Measurements from ENCODE around the gene MEIOSIN. TPM values are rescaled to one million over a fixed set of nuclear protein-coding genes. Genes with fewer than 3 reads are reported as not detected.

Gene MEIOSIN
- total and polyA plus RNA-seq, 2 donors: 0.02 TPM; not detected in 1

DNA sequence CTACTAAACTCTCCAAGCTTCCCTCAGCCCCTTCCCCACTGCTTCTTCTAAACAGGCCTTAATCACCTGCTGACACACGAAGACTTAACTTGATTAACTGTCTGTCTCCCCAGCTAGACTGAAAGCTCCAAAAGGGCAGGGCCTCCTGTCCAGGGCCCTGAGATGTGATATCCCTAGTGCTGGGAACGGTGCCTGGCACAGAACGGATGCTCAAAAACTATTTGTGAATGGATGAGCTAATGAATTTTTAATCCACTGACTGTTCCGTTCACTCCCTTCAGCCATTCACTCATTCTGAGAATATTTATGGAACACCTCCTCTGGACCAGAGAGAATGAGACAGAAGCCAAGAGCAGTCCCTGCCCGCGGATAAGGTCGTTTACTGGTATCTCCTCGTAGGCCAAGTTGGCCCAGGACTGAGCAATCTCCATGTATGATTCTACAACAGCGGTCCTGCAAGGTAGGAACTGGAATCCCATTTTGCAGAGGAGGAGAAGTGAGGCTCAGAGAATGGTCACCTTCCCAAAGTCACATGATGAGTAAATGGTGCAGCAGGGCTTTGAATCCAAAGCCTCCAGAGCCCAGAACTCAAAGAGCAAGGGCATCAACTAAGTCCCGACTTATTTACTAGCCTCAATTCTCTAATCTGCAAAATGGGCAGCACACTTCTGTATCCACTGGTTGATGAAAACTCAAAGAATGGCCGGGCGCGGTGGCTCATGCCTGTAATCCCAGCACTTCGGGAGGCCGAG is 56.0 kb downstream of the MEIOSIN start:
- 98% methylated on average over 15 of the region's 15 CpGs for WGBS
- no peak for DNase-seq (ENCODE audit: low read depth in 6 of 9, low spot score in 9 of 9)
- Histone ChIP-seq H3K36me3 (ENCODE audit: control insufficient read depth in 2 of 2, insufficient read depth in 2 of 2, low read length in 1 of 2) (peaks cover 48% of the 10 kb centered on the region in 2 donors), H3K4me1 (ENCODE audit: control insufficient read depth in 2 of 2, insufficient read depth in 2 of 2, low read length in 2 of 2) (peaks cover 14 to 24% of the 10 kb centered on the region in 2 donors), H3K9me3 (ENCODE audit: control insufficient read depth in 2 of 2, insufficient read depth in 1 of 2, low read length in 1 of 2) (no peaks in the 10 kb centered on the region), H3K4me3 (ENCODE audit: low read length in 2 of 2) (no peak overlapping the region), H3K27me3 (ENCODE audit: control insufficient read depth in 2 of 2, insufficient read depth in 1 of 2, low read length in 1 of 2) (peaks cover 0 to 30% of the 10 kb centered on the region in 2 donors), H3K27ac (ENCODE audit: low read depth in 1 of 2, low read length in 1 of 2) (no peak overlapping the region)

DNA sequence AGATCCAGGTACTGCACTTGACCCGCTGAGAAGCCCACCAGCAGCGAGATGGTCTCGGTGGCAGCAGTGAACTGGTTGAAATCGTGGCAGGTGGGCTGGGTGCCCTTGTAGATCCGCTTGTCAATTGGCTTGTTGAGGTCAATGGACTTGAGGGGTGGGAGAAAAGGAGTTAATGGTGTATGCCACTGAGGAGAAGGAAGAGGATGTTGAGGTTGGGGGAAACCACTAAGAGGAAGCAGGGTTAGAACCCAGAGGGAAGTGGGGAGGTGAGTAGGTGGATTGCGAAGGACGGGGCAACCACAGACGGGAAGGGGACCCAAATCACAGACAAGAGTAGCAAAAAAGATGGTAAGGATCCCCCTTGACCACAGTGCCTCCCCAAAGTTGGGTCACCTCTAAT is 57.7 kb downstream of the MEIOSIN start:
- Histone ChIP-seq H3K27ac (ENCODE audit: low read depth in 1 of 2, low read length in 1 of 2) (no peak overlapping the region), H3K4me3 (ENCODE audit: low read length in 2 of 2) (peak overlapping the region in 1 of 2 donors; percentile 63)
- peak in 1 of 9 donors; percentile 63 for DNase-seq (ENCODE audit: low read depth in 6 of 9, low spot score in 9 of 9)

DNA sequence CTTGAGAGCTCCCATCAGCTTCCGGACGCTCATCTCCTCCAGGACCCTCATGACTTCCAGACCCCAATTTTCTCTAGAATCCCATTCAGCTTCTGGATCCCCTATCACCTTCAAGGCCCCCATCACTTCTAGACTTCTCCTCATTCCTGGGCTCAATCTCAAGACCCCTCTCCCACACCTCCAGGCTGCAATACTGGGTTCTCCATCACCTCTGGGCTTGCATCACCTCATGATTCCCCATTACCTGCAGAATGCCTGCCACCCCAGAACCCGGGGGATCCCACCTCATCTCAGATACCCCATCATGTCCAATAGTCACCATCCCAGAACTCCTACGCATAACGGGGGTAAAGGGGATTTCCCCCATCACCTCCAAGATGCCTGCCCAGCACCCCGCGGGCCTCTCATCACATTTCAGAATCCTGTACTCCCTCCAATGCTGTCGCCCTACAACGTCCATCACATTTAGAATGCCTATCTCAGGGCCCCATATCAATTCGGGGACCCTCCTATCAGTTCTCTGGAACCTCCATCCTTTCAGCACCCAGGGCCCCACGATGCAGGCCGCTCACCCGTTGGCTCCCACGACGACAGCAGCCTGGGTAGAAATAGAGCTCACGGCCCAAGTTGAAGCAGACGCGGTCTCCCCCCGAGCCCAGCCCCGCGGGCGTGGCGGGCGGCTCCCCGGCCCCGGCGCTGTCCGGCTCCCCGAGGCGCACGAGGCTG is 58.7 kb downstream of the MEIOSIN start:
- no peak overlapping the region for H3K27ac ChIP-seq (ENCODE audit: low read depth in 1 of 2, low read length in 1 of 2)
- WGBS: 9% methylated on average over 31 of the region's 31 CpGs
- no peak for DNase-seq (ENCODE audit: low read depth in 6 of 9, low spot score in 9 of 9)

More for the DNA sequence above, 57.7 kb downstream of the MEIOSIN start:
- Histone ChIP-seq H3K9me3 (ENCODE audit: control insufficient read depth in 2 of 2, insufficient read depth in 1 of 2, low read length in 1 of 2) (no peaks in the 10 kb centered on the region), H3K27me3 (ENCODE audit: control insufficient read depth in 2 of 2, insufficient read depth in 1 of 2, low read length in 1 of 2) (peaks cover 0 to 36% of the 10 kb centered on the region in 2 donors), H3K36me3 (ENCODE audit: control insufficient read depth in 2 of 2, insufficient read depth in 2 of 2, low read length in 1 of 2) (peaks cover 35 to 39% of the 10 kb centered on the region in 2 donors), H3K4me1 (ENCODE audit: control insufficient read depth in 2 of 2, insufficient read depth in 2 of 2, low read length in 2 of 2) (peaks cover 14 to 24% of the 10 kb centered on the region in 2 donors)
- WGBS: 14% methylated on average over 8 of the region's 8 CpGs

DNA sequence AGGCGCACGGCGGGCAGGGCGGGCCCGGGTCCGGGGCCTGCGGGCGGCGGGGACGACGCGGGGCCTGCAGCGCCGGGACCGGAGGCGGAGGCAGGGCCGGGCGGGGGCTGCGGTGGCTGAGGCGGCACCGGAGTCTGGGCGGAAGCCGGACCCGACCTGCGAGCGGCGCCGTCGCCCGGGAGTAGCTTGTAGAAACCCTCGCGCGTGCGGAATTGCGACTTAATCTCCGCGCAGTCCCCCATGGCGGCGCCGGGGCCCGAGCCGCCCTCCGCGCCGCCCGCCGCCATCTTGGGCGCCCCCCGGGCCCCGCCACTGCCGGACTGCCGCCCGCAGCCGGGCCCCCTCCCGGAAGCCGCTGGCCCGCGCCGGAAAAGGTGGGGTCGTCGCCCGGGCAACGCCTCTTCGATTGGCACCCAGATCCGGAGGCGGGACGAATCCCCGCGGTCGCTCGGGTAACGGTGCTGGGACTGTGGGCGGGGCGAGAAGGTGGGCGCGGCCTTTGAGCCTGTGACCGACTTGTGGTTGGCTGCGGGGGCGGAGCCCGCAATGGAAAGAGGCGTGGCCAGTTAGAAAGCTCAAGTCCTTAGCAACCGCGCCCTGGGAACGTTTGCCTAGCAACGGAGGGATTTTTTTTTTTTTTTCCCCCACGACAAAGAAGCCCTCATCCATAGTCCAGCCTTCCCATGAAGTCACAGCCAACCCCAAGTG is 59.4 kb downstream of the MEIOSIN start, which contains the start of gene DMWD:
Gene DMWD (minus strand): TSS at position 376 of the 708 bp plus-strand sequence. CDS start 89 bp downstream, at position 287.
- Histone ChIP-seq H3K4me1 (ENCODE audit: control insufficient read depth in 2 of 2, insufficient read depth in 2 of 2, low read length in 2 of 2) (peaks cover 14 to 24% of the 10 kb centered on the region in 2 donors), H3K27ac (ENCODE audit: low read depth in 1 of 2, low read length in 1 of 2) (peak within 1 kb of the TSS in 1 of 2 donors; percentile 40), H3K27me3 (ENCODE audit: control insufficient read depth in 2 of 2, insufficient read depth in 1 of 2, low read length in 1 of 2) (peaks cover 0 to 31% of the 10 kb centered on the region in 2 donors), H3K36me3 (ENCODE audit: control insufficient read depth in 2 of 2, insufficient read depth in 2 of 2, low read length in 1 of 2) (peaks cover 18 to 23% of the 10 kb centered on the region in 2 donors), H3K4me3 (ENCODE audit: low read length in 2 of 2) (peak within 1 kb of the TSS; percentile 63 to 86), H3K9me3 (ENCODE audit: control insufficient read depth in 2 of 2, insufficient read depth in 1 of 2, low read length in 1 of 2) (no peaks in the 10 kb centered on the region)
- under 1% methylated on average over 86 of the region's 86 CpGs for WGBS
- DNase-seq (ENCODE audit: low read depth in 6 of 9, low spot score in 9 of 9): peak; percentile 93 to 99 (median 98)

More for the DNA sequence above, 58.7 kb downstream of the MEIOSIN start:
- Histone ChIP-seq H3K9me3 (ENCODE audit: control insufficient read depth in 2 of 2, insufficient read depth in 1 of 2, low read length in 1 of 2) (no peaks in the 10 kb centered on the region), H3K27me3 (ENCODE audit: control insufficient read depth in 2 of 2, insufficient read depth in 1 of 2, low read length in 1 of 2) (peaks cover 0 to 33% of the 10 kb centered on the region in 2 donors), H3K4me3 (ENCODE audit: low read length in 2 of 2) (peak overlapping the region; percentile 63 to 86), H3K4me1 (ENCODE audit: control insufficient read depth in 2 of 2, insufficient read depth in 2 of 2, low read length in 2 of 2) (peaks cover 14 to 24% of the 10 kb centered on the region in 2 donors), H3K36me3 (ENCODE audit: control insufficient read depth in 2 of 2, insufficient read depth in 2 of 2, low read length in 1 of 2) (peaks cover 26 to 30% of the 10 kb centered on the region in 2 donors)

DNA sequence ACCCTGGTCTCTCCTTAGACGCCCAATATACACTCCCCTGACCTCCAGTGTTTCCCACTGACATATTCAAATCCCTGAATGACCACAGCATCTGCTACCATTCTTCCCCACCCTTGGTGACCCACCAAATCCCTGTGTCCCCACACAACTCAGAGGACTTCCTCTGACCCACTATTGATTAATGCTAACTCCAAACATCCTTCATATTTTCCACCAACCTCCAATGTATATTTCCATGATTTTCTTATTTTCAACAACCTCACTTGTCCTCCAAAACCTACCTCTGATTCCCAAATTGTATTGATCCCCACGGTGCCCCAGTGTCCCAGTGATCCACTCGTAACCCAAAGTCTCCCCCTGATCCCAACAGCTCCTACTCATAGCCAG is 59.9 kb downstream of the MEIOSIN start:
- H3K9me3 ChIP-seq (ENCODE audit: control insufficient read depth in 2 of 2, insufficient read depth in 1 of 2, low read length in 1 of 2): no peaks in the 10 kb centered on the region
- H3K27ac ChIP-seq (ENCODE audit: low read depth in 1 of 2, low read length in 1 of 2): no peak overlapping the region
- peaks cover 14 to 24% of the 10 kb centered on the region in 2 donors for H3K4me1 ChIP-seq (ENCODE audit: control insufficient read depth in 2 of 2, insufficient read depth in 2 of 2, low read length in 2 of 2)
- H3K4me3 ChIP-seq (ENCODE audit: low read length in 2 of 2): peak overlapping the region in 1 of 2 donors; percentile 86
- DNase-seq (ENCODE audit: low read depth in 6 of 9, low spot score in 9 of 9): no peak
- 51% methylated on average over 3 of the region's 3 CpGs for WGBS
- H3K27me3 ChIP-seq (ENCODE audit: control insufficient read depth in 2 of 2, insufficient read depth in 1 of 2, low read length in 1 of 2): peaks cover 0 to 32% of the 10 kb centered on the region in 2 donors
- H3K36me3 ChIP-seq (ENCODE audit: control insufficient read depth in 2 of 2, insufficient read depth in 2 of 2, low read length in 1 of 2): peaks cover 14 to 20% of the 10 kb centered on the region in 2 donors

DNA sequence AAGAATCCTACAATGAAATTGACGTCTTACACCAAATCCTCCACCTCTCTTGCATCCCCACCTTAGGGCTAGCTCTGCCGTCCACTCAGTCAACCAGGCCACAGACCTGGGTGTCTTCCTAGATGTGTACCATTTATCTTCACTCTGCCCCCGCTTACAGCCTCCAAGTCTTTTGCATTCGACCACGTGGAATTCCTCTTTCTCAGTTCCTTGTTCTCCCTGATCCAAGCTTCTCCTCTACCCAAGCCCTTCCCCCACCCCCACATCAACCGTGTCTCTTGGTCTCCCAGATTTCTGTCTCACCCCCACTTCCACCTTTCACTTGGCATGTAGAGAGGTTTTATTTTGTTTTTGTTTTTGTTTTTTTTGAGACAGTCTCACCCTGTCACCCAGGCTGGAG is 60.6 kb downstream of the MEIOSIN start:
- Histone ChIP-seq H3K9me3 (ENCODE audit: control insufficient read depth in 2 of 2, insufficient read depth in 1 of 2, low read length in 1 of 2) (no peaks in the 10 kb centered on the region), H3K4me3 (ENCODE audit: low read length in 2 of 2) (no peak overlapping the region), H3K27ac (ENCODE audit: low read depth in 1 of 2, low read length in 1 of 2) (no peak overlapping the region), H3K27me3 (ENCODE audit: control insufficient read depth in 2 of 2, insufficient read depth in 1 of 2, low read length in 1 of 2) (peaks cover 0 to 29% of the 10 kb centered on the region in 2 donors), H3K4me1 (ENCODE audit: control insufficient read depth in 2 of 2, insufficient read depth in 2 of 2, low read length in 2 of 2) (peaks cover 14 to 25% of the 10 kb centered on the region in 2 donors), H3K36me3 (ENCODE audit: control insufficient read depth in 2 of 2, insufficient read depth in 2 of 2, low read length in 1 of 2) (peaks cover 7 to 13% of the 10 kb centered on the region in 2 donors)
- no peak for DNase-seq (ENCODE audit: low read depth in 6 of 9, low spot score in 9 of 9)
- 28% methylated on average over 6 of the region's 6 CpGs for WGBS

DNA sequence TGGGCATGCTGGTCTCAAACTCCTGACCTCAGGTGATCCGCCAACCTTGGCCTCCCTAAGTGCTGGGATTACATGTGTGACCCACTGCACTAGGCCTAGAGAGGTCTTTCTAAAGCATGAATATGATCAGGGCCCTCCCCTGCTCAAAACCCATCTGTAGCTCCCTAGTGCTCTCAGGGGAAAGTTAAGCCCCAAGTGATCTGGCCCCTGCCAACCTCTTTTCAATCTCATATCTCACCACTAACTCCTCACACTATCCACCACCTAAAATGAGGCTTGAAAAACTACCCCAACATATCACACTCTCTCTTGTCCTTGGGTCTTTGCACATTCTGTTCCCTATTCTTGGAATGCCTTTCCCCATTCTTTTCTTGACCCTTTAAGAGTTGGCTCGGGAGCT is 61.4 kb downstream of the MEIOSIN start:
- no peak overlapping the region for H3K4me3 ChIP-seq (ENCODE audit: low read length in 2 of 2)
- H3K4me1 ChIP-seq (ENCODE audit: control insufficient read depth in 2 of 2, insufficient read depth in 2 of 2, low read length in 2 of 2): peaks cover 18 to 32% of the 10 kb centered on the region in 2 donors
- H3K27me3 ChIP-seq (ENCODE audit: control insufficient read depth in 2 of 2, insufficient read depth in 1 of 2, low read length in 1 of 2): peaks cover 0 to 29% of the 10 kb centered on the region in 2 donors
- no peak overlapping the region for H3K27ac ChIP-seq (ENCODE audit: low read depth in 1 of 2, low read length in 1 of 2)
- 84% methylated on average over 2 of the region's 2 CpGs for WGBS
- DNase-seq (ENCODE audit: low read depth in 6 of 9, low spot score in 9 of 9): no peak
- peaks cover under 1 to 6% of the 10 kb centered on the region in 2 donors for H3K36me3 ChIP-seq (ENCODE audit: control insufficient read depth in 2 of 2, insufficient read depth in 2 of 2, low read length in 1 of 2)
- H3K9me3 ChIP-seq (ENCODE audit: control insufficient read depth in 2 of 2, insufficient read depth in 1 of 2, low read length in 1 of 2): no peaks in the 10 kb centered on the region

DNA sequence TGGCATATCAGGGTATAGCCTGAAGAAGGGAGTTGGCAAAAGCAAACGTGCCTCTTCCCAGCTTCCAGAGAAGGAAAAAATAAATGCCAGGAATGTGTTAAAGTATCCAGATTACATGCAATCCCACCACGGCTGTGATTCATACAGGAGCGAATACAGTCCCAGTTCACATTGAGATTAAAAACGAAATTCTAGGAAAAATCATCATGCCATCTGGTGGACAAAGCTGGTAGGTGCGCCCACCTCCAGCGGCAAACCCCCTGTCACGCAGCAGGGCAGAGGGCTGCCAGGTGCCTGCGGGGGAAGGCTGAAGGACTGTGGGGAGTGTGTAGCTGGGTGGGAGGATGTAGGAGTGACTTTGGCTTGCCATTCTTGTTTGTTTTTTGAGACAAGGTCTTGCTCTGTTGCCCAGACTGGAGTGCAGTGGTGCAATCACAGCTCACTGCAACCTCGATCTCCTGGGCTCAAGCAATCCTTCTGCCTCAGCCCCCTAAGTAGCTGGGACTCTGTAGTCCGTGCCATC is 65.8 kb downstream of the MEIOSIN start:
- H3K36me3 ChIP-seq (ENCODE audit: control insufficient read depth in 2 of 2, insufficient read depth in 2 of 2, low read length in 1 of 2): no peaks in the 10 kb centered on the region
- H3K4me3 ChIP-seq (ENCODE audit: low read length in 2 of 2): no peak overlapping the region
- no peak overlapping the region for H3K27ac ChIP-seq (ENCODE audit: low read depth in 1 of 2, low read length in 1 of 2)
- peaks cover 4 to 8% of the 10 kb centered on the region in 2 donors for H3K4me1 ChIP-seq (ENCODE audit: control insufficient read depth in 2 of 2, insufficient read depth in 2 of 2, low read length in 2 of 2)
- DNase-seq (ENCODE audit: low read depth in 6 of 9, low spot score in 9 of 9): peak in 7 of 9 donors; percentile 39 to 82 (median 54)
- 13% methylated on average over 10 of the region's 10 CpGs for WGBS
- no peaks in the 10 kb centered on the region for H3K9me3 ChIP-seq (ENCODE audit: control insufficient read depth in 2 of 2, insufficient read depth in 1 of 2, low read length in 1 of 2)
- peaks cover 0 to 46% of the 10 kb centered on the region in 2 donors for H3K27me3 ChIP-seq (ENCODE audit: control insufficient read depth in 2 of 2, insufficient read depth in 1 of 2, low read length in 1 of 2)
